ENCODE results near the gene NAA80.
"Not testable (repeated sequence)": the region's sequence is repeated elsewhere in the genome, so short reads cannot be mapped to it uniquely, and the experiment has no call there.

The NAA80 gene

GRCh38 chr3:50289130-50289529, 10.1 kb downstream of the NAA80 start:
- DNase-seq (ENCODE audit: low spot score), result no peak

GRCh38 chr3:50288387-50289007, 10.7 kb downstream of the NAA80 start:
- DNase-seq (ENCODE audit: low spot score), result no peak

- DNase-seq (ENCODE audit: low spot score), result no peak
These were observed 11.9 kb downstream of the NAA80 start for GRCh38 chr3:50287262-50287661.

- DNase-seq (ENCODE audit: low spot score), result no peak
These were observed 12.6 kb downstream of the NAA80 start for GRCh38 chr3:50286322-50287227.

- DNase-seq (ENCODE audit: low spot score), result not testable (repeated sequence)
These were observed 15.1 kb downstream of the NAA80 start for GRCh38 chr3:50284121-50284520.

- no peak for DNase-seq (ENCODE audit: low spot score)
These were observed 19.8 kb downstream of the NAA80 start for GRCh38 chr3:50279255-50280016.

- no peak for DNase-seq (ENCODE audit: low spot score)
These were observed 20.4 kb downstream of the NAA80 start, which contains the start of gene LSMEM2 for GRCh38 chr3:50278880-50279224. Gene LSMEM2, plus strand, starts transcription at chr3:50279087. Its CDS starts 27 bp downstream, at chr3:50279114.

GRCh38 chr3:50278123-50278879, 20.9 kb downstream of the NAA80 start:
- no peak for DNase-seq (ENCODE audit: low spot score)

GRCh38 chr3:50276762-50277101, 22.5 kb downstream of the NAA80 start:
- DNase-seq (ENCODE audit: low spot score), result no peak

- DNase-seq (ENCODE audit: low spot score), result no peak
These were observed 23.0 kb downstream of the NAA80 start for GRCh38 chr3:50275996-50276761.

GRCh38 chr3:50275141-50275995, 23.8 kb downstream of the NAA80 start:
- no peak for DNase-seq (ENCODE audit: low spot score)

- DNase-seq (ENCODE audit: low spot score), result peak; percentile 70
These were observed 24.7 kb downstream of the NAA80 start for GRCh38 chr3:50274371-50275104.

- DNase-seq (ENCODE audit: low spot score), result no peak
These were observed 25.5 kb downstream of the NAA80 start for GRCh38 chr3:50273689-50274065.

- peak; percentile 95 for DNase-seq (ENCODE audit: low spot score)
These were observed 26.1 kb downstream of the NAA80 start for GRCh38 chr3:50272911-50273688.

- DNase-seq (ENCODE audit: low spot score), result not testable (repeated sequence)
These were observed 26.7 kb downstream of the NAA80 start for GRCh38 chr3:50272538-50272910.

GRCh38 chr3:50271314-50271936, 27.8 kb downstream of the NAA80 start:
- DNase-seq (ENCODE audit: low spot score), result no peak

GRCh38 chr3:50270422-50271224, 28.6 kb downstream of the NAA80 start:
- no peak for DNase-seq (ENCODE audit: low spot score)
